NCI-H1436 (cell line): ENCODE results near the gene ERCC2.
"Not testable (repeated sequence)": the region's sequence is repeated elsewhere in the genome, so short reads cannot be mapped to it uniquely, and the experiment has no call there.

ENCODE experiments used
- DNase-seq: peaks from one replicate; lab custom pipeline; 2025; lab: John Stamatoyannopoulos, UW

The ERCC2 gene

DNA sequence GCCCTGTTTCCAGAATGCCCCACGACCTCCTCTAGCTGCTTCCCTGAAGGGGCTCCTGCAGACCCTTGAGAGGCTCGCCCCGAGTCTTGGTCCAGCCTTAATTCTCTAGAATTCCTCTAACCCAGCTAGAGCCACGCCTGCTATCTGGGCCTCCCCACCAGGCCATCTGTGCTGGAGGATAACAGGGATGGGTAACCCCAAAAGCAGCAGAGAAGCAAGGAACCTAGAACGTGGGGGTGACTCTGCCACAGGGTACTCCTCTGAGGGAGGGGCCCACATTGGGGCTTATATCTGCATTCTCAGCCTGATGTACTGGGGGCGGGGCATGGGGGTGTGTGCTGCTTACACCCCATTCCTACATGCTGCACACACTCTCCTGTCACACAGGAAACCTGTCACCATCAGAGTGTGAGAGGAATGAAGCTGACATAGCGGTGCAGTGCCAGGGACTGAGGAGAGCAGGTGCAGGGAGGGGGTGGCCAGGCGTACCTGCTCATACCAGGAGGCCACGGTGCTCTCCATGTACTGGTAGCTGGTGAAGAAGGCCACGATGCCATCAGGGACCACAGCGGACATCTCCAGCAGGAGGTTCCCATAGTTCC, 16.0 kb downstream of the ERCC2 start:
- no peak for DNase-seq

DNA sequence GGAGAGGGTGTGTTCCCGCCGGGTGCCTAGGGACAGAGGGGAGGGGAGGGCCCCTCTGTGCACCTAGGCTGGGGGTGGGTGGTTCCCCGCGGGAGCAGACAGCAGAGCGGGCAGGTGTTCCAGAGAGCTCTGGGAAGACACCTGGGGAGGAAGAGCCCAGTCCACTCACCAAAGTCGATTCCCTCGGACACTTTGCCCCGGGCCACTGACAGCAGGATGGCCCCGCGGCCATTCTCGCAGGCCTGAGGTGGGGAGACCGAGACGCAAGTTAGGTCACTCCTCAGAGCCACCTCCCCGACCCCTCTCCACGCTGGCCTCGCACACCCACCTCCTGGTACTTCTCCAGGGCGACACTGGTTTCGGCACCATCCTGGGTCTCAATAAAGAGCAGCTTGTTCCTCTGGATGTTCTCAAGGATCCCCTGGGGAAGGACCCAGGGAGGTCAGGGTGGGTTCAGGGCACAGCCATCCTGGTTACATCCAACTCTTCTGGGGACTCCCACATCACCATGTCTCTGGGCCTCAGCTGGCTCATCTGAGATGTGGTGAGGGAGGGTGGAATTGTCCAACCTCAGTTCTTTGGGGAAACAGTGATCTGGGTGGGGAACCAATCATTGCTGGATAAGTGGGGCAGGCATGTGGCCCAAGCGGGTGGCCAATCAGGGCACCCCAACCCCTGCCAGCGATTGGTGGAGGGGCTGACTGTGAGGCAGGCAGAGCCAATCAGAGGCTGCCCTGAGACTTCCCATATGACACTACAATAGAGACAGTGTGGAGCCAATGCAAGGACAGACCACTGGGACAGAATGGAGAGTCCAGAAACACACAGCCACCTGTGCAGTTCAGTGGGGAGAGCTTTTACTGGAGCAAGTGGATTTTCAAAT, 17.2 kb downstream of the ERCC2 start:
- DNase-seq = no peak

DNA sequence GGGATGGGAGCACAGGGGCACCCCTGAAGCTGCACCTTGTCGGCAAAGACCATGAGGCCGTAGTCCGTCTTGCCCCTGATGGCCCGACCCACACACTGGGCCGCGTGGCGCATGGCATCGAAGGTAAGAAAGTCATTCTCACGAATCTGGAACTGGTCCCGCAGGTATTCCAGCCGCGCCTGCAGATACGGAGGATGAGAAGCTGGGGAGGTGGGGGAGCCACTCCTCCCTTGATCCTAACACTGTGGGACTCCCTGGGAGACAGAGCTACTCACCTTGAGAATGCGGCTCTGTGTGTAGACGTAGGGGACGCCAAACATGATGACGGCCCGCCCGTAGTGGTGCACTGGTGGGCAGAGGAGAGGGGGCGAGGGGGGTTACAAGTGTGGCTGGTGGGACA, 17.9 kb downstream of the ERCC2 start:
- DNase-seq = no peak

DNA sequence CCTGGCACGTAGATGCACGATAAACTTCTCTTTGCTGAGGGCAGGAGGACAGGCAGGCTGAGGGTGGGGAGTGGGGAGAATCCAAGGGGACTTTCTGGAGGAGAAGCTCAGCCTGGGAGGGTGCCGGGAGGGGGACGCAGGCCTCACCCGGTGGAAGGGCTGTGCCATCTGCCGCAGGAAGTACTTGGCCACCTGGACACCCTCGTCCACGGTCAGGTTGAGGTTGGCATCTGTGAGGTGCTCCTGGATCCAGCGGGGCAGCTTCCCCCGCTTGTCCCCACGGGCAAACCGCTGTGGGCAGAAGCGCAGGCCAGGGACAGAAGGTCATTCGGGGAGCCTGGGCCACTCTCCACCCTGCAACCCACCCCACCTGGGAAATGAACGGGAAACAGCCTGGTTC, 18.3 kb downstream of the ERCC2 start:
- no peak for DNase-seq

DNA sequence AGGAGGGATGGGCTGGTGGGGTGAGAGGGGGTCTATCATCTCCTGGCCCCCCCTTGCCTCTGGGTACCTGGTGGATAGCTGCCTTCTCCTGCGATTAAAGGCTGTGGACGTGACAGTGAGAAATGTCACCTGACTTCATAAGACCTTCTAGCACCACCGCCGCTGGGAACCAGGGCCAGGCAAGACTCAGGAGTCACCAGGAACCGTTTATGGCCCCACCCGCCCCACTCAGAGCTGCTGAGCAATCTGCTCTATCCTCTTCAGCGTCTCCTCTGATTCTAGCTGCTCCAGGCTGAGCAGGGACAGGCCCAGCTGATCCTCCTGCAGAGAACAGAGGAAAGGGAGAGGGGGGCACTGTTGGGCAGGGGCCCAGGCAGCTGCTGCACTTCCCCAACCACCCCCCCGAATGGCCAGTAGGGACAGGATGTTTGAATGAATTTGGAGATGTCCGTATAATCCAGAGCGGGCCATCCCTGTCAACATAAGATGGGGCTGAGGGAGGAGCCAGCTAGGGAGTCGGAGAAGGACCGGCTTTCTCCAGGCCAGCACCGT, 18.9 kb downstream of the ERCC2 start:
- DNase-seq = no peak

DNA sequence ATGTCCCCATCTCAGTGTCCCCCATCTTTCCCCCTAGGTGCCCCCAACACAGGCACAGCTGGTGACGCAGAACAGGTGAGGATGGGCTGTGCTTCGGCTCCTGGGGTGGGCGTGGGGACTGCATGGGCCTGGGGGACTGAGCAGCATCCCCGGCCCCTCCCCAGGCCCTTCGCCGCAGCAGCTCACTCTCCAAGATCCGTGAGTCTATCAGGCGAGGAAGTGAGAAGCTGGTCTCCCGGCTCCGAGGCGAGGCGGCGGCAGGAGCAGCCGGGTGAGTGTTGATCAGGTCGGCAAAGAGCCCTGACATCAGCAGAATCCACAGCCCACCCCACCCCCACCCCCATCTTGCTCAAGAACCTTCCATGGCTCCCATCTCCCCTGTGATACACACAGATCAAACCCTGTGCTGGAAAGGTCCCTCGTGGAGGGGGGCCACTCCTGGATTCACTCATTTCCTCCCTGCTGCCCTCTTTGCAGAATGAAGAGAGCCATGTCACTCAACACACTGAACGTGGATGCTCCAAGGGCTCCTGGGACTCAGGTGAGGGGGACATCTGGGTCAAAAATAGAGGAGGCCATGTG, 19.8 kb downstream of the ERCC2 start:
- no peak for DNase-seq

DNA sequence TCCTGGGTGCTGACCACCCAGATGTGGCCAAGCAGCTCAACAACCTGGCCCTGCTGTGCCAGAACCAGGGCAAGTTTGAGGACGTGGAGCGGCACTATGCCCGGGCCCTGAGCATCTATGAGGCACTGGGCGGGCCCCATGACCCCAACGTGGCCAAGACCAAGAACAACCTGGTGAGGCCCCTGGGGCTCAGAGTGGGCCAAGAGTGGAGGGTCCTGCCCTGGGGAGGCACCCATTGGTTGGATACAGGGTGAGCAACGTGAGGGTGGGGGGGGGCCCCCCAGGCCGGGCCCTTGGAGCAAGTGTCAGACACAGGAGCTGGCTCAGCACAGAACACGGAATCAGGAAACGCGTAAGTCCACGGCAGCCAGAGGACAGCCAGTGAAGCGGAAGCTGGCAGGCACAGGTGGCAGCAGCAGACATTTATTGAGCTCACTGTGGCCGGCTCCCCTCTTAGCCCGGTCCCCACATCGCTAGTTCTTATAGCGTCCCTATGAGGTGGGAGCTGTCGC, 20.9 kb downstream of the ERCC2 start:
- no peak for DNase-seq

DNA sequence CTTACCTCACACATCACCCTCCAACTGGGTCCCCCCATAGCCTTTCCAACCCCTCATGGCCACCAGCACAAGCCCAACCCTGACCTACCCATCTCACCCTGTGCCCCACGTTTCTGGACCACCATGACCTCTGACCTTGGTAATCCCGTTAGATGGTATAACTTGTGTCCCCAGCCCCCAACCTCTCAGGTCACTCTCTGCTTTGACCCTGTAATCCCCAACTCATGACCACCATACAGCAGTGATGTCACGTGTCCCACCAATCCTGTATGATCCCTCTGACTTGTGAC, 21.3 kb downstream of the ERCC2 start:
- DNase-seq = no peak

DNA sequence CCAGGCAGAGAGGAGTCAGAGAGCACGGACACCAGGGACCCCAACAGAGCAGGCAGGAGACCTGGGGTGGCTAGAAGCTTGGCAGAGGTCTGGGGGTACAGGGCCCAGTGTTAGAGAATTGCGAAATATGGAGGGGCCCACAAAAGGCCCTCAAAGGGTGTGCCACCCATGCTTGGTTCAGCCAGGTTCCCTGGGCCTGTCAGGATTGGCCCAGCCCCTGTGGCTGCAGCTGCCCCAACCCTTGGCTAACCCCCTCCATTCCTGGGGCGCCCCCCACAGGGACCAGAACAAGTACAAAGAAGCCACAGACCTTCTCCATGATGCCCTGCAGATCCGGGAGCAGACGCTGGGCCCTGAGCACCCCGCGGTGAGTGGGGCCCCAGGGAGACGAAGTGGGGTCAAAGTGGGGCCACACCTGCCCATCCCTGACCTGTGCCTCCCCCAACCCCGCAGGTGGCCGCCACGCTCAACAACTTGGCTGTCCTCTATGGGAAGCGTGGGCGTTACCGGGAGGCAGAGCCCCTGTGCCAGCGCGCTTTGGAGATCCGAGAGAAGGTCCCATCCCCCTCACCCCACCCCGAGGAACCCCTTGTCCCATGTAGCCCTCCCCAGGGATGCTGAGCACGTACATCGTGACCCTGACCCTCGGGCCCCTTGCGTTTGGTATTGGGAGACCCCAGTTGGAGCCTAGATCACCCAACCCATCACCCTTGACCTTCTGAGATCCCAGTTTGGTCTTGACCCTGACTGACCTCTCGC, 21.8 kb downstream of the ERCC2 start:
- no peak for DNase-seq

DNA sequence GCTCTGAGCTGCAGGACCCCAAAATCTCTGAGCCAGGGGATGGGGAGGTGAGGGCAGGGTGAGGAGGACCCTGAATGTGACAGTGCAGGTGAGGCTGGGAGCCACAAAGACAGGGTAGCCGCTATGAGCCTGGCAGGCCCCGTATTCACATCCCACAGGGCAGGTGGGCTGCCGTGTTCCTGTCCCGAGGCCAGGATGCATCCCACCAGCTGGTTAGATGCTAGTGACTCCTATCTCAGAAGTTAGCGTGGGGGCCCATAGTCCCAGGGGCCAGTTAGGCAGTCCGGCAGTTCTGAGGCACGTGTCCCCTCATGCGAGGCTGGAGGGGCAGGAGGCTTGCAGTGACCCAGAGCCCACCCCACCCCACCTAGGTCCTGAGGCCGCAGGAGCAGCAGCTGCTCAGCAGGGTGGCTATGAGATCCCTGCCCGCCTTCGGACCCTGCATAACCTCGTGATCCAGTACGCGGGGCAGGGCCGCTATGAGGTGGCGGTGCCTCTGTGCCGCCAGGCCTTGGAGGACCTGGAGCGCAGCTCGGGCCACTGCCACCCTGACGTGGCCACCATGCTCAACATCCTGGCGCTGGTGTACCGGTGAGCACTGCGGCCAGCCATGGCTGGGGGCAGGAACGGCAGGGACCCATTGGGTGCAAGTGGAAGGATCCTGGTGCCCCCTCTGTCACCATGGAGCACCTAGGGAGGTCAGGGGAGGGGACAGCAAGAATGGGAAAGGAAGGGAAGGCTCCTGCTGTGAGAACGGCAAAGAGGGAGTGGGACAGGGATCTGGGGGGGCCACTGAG, 22.6 kb downstream of the ERCC2 start:
- DNase-seq = no peak

DNA sequence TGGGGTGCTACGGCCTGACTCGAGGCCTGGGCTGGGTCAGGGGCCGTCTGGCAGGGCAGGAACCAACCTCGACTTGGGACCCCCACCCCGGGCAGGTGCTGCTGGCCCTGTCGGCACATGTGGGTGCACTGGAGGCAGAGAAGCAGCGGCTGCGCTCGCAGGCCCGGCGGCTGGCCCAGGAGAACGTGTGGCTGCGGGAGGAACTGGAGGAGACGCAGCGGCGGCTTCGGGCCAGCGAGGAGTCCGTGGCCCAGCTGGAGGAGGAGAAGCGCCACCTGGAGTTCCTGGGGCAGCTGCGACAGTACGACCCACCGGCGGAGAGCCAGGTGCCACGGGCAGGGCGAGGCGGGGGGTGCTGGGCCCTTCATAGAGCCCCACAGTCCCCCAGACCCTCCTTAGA, 23.9 kb downstream of the ERCC2 start:
- DNase-seq = no peak

DNA sequence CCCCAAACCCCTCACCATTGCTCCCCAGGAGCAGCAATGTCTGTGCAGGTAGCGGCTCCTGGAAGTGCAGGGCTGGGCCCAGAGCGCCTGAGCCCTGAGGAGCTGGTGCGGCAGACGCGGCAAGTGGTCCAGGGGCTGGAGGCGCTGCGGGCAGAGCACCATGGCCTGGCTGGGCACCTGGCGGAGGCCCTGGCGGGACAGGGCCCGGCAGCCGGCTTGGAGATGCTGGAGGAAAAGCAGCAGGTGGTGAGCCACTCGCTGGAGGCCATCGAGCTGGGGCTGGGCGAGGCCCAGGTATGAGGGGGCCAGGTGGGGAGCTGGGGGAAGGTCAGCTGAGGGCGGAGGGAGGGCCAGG, 24.9 kb downstream of the ERCC2 start:
- DNase-seq = no peak

DNA sequence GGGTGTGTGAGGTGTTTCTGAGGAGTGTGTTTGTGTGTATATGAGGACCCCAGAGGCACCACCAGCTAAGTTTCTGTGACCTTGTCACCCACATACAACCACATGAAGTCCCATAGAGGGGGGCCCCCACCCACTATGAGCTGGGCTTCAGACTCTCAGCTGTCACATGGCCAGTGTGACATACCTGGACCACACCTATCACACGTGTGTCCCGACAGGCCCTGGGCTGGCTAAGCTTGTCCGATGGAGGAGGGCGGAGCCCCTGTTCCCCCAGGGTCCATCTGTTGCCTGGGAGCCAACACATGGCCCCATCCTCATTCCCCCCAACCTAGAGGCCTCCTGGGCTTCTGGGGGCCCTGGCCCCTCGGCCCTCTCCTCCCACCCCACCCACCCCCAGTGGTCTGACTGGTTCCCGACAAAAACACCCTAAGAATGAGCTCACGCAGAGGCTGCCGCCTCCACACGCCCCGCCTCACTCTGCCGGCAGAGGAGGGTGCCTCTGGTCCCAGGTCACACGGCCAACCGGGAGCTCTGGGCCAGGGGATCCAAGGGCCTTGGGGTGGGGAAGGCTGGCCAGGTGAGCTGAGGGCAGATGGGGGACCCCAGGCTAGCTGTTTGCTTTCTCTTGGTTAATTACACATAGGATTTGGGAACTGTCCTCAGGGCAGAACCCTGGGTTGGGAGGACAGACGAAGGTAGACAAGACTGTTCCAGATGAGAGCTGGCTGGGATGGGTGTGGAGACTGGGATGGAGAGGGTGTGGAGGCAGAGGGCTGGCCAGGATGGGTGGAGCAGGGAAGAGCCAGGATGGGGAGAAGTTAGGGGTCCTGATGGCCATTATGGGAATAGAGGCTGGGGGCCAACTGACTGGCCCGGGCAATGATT, 25.5 kb downstream of the ERCC2 start:
- DNase-seq = no peak

DNA sequence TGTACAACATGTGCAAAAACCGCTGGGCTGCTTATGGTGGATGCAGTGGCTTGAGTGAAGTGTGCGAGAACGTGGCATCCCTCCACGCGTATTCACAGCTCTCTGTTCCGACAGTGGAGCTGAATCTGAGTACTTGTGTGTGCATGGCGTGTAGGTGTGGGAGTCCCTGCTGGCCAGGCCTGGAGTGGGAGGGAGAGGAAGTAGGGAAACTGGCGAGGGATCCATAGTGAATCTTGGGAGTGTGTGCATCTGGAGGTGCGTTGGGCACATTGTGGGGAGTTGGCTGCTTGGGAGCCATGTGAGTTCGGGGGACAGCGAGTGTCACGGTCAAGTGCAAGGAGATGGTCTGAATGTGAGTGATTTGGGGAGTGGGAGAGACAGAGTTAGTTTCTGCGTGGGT, 27.5 kb downstream of the ERCC2 start:
- DNase-seq = no peak

DNA sequence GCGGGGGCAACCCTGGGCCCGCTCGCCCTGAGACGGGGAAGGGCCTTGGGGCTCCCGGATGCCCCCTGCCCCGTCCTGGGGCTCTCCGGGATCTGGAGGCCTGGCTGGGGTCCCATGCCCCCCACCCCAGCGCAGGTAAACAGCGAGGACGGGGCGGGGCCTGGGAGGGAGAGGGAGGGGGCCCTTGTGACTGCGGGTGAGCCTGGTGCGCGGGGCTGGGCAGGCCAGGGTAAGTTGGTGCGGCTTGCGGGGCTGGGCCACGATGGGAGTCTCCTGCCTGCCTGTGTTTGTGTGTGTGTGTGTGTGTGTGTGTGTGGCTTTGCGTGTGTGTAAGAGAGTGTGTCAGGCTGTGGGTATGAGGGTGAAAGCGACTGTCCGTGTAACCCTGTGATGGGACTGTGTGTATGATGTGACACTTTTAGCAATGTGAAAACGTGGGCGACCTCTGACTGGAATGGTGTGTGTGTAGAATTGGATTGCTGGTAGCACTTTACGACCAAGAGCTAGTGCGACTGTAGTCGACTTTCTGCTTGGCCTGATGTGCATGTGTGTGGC, 29.4 kb downstream of the ERCC2 start:
- DNase-seq = no peak

DNA sequence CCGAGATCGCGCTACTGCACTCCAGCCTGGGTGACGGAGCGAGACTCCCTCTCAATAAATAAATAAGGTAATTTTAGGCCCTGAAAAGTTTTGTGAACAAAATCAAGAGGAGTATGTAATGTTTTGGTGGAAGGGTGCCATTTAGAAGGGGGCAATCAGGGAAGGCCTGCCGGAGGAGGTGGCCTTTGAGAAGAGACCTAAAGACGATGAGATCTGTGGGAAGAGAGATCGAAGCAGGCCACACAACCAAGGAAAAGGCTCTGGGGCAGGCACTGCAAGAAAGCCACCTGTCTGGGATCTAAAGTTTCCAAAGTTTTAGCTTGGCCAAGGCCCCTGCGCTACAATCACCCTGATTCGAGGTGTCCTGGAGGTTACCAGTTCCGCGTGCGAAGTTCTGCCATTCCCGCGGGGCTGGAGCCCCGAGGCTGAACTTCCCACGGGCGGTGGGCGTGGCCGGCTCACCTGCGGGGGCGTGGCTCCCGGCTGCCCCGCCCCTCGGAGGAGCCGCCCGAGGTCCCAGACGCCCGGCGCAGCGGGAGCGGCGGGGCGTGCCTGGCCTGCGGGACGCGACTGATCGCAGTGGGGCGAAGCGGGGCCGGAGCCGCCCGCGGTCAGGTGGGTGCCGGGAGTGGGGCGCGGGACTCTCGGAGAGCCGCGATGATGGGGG, 30.0 kb downstream of the ERCC2 start, which contains the start of gene KLC3:
Gene KLC3, plus strand, starts transcription at position 519 of the 667 bp plus-strand sequence. CDS start 4,792 bp downstream, outside the sequence.
- DNase-seq = peak; percentile 50

DNA sequence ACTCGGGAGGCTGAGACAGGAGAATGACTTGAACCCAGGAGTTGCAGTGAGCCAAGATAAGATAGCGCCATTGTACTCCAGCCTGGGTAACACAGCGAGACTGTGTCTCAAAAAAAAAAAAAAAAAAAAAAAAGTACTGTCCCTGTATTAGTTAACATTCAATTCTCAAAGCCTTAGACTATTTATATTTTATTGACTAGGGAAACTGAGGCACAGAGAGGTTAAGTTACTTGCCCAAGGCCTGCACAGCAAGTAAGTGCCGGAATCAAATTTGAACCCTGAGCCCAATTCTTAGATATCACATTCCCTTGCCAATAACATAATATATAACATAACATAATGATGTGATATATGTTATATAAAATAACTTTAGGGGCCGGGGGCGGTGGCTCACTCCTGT, 30.7 kb downstream of the ERCC2 start:
- DNase-seq = no peak

DNA sequence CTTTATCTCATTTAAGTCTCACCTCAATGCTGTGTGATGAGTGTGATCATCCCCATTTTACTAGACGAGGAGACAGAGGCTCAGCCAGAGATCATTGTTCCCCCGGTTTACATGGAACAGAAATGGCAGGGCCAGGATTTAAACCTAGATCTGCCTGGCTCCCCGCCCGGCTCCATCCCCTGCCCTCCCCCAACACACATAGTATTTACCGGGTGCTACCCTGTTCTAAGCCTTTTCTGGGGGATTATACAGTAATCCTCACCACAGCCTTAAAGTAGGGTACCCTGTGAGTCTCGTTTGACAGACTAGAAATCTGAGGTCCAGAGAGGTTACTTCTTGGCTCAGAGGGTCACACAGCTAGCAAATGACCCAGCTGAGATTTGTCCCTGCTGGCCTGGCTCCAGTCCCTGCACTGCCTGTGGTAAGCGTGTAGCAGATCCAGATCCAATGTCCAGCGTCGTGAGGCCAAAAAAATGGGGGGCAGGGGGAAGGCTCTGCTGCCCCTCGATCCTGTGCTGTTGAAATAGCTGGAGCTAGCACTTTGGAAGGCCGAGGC, 33.6 kb downstream of the ERCC2 start:
- no peak for DNase-seq

DNA sequence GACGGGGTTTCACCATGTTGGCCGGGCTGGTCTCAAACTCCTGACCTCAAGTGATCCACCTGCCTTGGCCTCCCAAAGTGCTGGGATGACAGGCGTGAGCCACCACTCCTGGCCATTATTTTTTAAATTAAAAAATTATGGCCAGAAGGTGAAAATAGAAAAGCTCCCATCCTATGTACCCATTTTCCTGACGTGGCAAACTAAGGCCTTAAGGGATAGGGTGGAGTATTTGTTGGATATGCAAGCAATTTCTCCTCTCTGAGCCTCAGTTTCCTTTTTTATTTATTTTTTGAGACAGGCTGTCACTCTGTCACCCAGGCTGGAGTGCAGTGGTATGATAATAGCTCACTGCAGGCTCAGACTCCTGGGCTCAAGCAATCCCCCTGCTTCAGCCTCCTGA, 35.5 kb downstream of the ERCC2 start:
- DNase-seq = not testable (repeated sequence)
